NB4 (cell line): Measurements from ENCODE around the gene GRK6.

Experiments used
- POLR2A ChIP-seq: IDR thresholded peaks from 2 replicates; pipeline ENCODE4 v1.6.1; 2011; ENCODE audit warnings: mild to moderate bottlenecking; ENCODE audit not compliant: insufficient read length; ENCODE audit errors: extremely low read depth
- TF ChIP-seq, protein P1 (sequence below): IDR thresholded peaks from one replicate; pipeline ENCODE4 v1.5.1; 2012; ENCODE audit warnings: low read depth, low read length
- TF ChIP-seq, protein P2 (sequence below): IDR thresholded peaks from 2 replicates; pipeline ENCODE4 v1.6.1; 2011; ENCODE audit warnings: low read depth, low read length

DNA sequence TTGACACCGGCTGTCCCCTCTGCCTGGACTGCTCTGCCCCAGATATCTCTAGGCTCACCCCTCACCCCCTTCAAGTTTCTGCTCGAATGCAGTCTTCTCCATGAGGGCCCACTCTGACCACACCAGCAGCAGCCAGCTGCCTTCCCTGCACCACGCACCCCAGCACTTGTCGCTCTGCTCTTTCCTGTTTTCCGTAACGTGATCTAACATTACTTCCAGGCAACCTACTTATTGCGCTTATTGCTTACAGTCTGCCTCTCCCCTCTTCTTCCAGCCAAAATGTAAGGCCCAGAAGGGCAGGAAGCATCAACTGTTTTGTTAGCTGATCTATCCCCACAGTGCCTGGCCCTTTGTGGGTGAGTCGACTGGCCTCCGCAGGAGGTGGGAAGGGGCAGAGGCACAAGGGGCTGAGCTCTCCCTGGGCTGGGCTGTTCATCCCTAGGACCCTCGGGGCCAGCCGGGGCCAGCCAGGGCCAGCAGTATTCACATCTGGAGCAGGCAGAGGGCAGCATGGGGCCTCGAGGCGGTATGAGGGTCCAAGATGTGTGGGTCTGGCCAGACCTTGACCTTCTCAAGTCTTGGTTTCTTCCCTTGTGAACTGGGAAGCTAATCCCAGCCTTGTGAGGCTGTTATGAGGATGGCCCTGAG is 58.5 kb downstream of the GRK6 start:
- TF ChIP-seq, protein P1, sequence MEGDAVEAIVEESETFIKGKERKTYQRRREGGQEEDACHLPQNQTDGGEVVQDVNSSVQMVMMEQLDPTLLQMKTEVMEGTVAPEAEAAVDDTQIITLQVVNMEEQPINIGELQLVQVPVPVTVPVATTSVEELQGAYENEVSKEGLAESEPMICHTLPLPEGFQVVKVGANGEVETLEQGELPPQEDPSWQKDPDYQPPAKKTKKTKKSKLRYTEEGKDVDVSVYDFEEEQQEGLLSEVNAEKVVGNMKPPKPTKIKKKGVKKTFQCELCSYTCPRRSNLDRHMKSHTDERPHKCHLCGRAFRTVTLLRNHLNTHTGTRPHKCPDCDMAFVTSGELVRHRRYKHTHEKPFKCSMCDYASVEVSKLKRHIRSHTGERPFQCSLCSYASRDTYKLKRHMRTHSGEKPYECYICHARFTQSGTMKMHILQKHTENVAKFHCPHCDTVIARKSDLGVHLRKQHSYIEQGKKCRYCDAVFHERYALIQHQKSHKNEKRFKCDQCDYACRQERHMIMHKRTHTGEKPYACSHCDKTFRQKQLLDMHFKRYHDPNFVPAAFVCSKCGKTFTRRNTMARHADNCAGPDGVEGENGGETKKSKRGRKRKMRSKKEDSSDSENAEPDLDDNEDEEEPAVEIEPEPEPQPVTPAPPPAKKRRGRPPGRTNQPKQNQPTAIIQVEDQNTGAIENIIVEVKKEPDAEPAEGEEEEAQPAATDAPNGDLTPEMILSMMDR, result no peak
- TF ChIP-seq POLR2A, result no peak
- TF ChIP-seq, protein P2, sequence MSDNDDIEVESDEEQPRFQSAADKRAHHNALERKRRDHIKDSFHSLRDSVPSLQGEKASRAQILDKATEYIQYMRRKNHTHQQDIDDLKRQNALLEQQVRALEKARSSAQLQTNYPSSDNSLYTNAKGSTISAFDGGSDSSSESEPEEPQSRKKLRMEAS, result no peak
